GM18502 (cell line): Measurements from ENCODE around the gene TRAPPC3.
A peak's percentile ranks its signal among the peaks of the same experiment; 100 is the strongest.
"Not testable (repeated sequence)": the region's sequence is repeated elsewhere in the genome, so short reads cannot be mapped to it uniquely, and the experiment has no call there.

ENCODE experiments used
- ATAC-seq: cut with Tn5 transposase; IDR thresholded peaks from one replicate; pipeline ENCODE4 v1.9.1; 2021; ENCODE audit warnings: mild to moderate bottlenecking; ENCODE audit not compliant: unreplicated experiment, poor library complexity

Gene TRAPPC3

GRCh38 chr1:36166938-36167905, 17.9 kb upstream of the TRAPPC3 start:
- no peak for ATAC-seq

DNA sequence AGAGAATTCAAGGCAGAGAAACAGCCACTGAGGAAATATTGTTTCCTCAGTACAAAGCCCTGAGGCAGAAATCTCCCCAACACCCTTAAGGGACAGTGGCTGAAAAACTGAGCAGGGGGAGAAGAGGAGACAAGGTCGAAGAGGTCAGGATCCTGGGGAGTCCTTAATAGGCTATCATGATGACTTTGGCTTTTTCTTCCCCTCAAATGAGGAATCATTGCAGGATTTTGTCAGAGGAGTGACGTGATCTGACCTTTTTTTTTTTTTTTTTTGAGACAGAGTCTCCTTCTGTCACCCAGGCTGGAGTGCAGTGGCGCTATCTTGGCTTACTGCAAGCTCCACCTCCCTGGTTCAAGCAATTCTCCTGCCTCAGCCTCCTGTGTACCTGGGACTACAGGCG, 16.9 kb upstream of the TRAPPC3 start:
- no peak for ATAC-seq

- ATAC-seq, result no peak
Observed at GRCh38 chr1:36165145-36165544, 15.9 kb upstream of the TRAPPC3 start.

GRCh38 chr1:36164361-36164760, 15.1 kb upstream of the TRAPPC3 start:
- ATAC-seq, result no peak

DNA sequence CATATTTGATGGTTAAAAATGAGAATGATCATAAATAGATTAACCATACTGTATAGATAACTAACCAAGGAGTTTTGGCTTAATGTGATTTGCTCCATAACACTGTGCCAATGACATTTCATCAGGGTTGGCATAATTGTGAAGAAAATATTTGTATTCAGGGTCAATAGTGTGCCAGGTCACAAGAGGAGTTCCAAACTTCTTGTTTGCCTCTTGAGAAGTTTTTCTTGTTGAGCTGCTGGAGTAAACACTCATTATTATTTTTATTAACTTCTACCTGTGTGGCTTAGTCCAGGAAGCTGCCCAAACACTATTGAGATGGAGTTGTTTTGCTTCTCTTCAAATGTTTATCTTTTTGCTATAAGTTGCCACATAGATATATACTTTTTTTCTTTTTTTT, 14.1 kb upstream of the TRAPPC3 start:
- no peak for ATAC-seq

DNA sequence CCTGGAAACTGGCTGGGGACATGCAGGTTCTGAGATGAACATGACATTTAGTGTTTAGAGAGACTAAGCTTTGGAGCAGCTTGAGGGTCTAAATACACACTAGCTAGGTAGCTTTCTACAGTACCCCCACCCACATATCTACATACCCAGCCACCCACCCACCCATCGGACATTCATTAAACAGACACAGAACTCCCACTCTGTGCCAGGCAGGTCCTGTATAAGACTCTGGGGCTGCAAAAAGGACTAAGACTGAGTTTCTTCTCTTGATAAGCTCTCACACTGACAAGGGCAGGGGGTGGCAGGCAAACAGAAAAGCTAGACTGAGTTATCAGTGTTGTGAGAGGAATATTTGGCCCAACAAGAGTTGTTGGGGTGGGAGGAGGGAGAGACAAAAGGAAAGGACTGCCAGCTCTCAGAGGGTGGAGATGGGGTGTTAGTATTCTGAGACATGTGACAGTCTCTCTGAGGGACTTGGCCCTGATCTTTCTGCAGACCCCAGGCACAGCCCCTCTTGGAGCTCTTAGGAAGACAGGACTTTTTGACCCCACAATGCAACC, 13.5 kb upstream of the TRAPPC3 start:
- no peak for ATAC-seq

GRCh38 chr1:36161641-36162531, 12.6 kb upstream of the TRAPPC3 start:
- peak; percentile 37 for ATAC-seq

GRCh38 chr1:36160949-36161485, 11.7 kb upstream of the TRAPPC3 start:
- no peak for ATAC-seq

GRCh38 chr1:36160388-36160948, 11.2 kb upstream of the TRAPPC3 start:
- no peak for ATAC-seq

DNA sequence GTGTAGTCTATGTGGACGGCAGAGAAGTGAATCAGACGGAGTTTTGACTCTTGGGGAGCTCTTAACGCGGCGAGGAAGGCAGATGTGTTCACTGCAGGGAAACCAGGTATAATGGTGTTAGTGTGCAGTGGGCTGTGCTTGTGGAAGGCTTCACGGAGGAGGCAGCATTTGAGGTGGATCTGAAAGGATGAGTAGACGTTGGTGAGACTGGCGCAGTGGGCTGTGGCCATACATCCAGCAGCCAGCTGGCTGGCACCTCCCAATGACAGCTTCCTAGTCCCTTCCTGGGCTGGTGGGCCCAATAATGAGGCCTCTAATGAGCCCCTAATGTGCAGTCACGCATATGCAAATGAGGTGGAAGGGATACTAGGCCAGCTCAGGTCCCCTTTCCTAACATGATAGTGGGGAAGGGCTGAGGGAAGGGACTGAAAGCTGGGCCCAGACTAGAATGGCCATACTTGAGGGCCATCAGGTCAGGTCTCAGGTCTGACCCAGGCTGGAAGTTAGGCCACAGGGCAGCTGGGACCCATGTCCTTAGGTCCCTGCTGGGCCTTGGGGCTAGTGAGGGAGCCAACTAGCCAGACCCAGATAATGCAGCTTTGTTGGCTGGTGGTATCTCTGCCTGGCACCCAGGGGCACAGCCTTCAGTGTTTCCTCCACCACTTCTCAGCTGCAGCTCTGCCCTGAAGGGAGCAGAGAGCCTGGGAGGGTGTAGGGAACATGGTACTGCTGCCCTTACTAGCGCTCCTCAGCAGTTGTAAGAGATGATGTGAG, 10.5 kb upstream of the TRAPPC3 start:
- no peak for ATAC-seq

GRCh38 chr1:36158827-36159252, 9.6 kb upstream of the TRAPPC3 start:
- not testable (repeated sequence) for ATAC-seq

DNA sequence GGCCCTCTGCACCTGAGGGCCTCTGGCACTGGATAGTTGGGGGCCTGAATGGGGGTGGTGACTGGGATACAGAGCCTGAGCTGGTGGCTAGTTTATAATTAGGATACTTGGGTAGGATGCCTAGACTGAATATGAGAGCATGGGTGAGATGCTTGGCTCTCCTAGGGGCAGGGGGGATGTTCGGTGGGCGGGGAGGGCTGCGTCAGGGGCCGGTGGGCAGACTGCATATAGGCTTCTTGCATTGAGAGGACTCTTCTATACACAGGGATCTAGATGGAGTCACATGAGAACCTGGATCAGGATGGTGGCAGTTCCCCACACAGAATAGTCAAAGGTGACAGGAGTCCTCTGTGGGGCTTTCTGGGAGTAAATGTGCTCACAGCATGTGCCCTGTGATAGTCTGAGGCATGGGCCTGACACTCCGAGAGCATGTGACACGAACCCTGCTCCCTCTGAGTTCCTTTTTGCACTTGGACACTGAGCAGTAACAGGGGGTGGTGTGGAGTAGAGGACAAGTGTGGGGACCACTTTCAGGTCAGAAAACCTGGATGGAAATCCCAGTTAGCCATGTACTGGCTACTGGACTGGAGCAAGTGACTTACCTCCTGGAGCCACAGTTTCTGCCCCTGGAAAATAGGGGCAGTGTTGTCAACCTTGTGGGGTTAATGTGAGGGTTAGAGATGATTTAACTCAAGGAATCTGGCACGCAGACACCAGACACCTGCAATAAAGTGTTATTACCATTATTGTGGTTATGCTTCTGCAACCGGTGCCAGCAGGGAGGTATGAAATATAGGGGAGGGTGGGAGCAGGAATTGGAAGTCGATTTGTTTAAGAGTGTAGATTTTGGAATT, 8.9 kb upstream of the TRAPPC3 start:
- no peak for ATAC-seq

DNA sequence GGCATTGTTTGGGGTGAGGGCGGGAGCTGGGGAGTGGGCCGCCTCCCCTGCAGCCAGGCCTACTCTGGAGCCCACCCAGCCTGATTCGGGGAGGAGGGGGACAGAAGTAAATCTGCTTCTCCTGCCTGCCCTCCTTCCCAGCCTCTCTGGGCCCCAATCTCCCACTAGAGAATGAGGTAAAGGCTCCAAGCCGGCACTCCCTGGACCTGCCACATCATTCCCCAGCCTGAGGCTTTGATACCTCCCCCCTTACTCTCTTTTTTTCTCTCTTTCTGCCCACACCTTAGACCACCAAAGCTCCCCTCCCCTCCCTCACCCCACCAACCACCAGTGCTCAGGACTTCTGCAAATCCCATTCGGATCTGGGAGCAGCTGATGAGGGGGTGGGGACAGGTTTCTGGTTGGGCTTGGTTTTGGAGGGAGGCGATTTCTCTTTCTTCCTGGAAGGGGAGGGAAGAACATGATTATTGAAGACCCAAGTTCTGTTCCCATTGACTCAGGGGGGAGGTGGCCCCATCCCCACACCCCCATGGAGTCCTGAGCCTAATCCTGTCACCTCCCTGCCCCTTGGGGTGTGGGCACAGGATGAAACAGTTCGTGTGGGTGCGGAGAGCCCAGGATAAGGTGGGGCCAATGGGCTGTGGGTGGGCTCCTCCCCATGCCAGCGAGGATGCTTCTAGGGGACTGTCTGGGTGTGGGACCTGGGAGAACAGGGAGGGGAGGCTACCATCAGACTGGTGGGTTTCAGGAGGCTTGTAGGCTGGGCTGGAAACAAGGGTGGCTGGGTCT, 8.0 kb upstream of the TRAPPC3 start:
- ATAC-seq, result no peak

DNA sequence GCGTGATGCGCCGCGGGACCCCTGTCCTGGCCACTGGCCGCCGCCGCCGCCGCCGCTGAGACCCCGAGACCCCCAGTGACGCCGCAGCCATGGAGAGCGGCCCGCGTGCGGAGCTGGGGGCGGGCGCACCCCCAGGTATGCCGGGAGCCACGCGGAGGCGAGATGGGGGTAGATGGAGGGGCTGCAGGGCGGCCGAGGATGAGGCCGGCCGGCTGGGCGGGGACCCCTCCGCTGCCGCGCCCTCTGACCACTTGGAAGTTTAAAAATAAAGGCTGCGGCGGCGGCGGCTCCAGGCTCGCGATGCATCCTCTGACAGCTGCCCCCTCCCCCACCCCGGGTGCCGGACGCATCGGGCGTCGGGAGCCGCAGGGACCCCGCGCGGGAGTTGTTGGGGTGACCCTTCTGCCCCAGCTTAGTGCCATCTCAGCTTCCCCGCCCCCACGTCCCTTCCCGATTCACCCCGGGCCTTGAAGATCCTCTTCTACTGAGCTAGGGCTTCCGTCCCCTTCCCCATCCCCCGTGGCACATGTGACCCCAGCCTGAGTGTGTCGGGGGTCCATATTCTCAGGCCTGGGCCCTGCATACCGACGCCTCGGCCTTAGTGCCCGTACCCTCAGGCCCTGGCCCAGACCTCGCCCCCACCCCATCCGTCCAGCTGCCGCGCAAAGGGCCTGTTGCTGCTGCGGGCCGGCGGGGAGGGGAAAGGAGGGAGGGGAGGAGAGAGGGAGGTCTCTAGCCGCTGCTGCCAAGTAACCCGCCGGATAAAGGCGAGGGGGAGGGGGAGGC, 7.2 kb upstream of the TRAPPC3 start:
- ATAC-seq, result peak; percentile 11

- peak; percentile 59 for ATAC-seq
Observed at GRCh38 chr1:36155408-36156328, 6.4 kb upstream of the TRAPPC3 start, which contains the start of gene MAP7D1. Gene MAP7D1, plus strand, starts transcription at chr1:36156160. Its CDS starts 258 bp downstream, at chr1:36156418.
